ENCODE data around the gene FBXO11.

GRCh38 chr2:47771211-47771610, 135.1 kb downstream of the FBXO11 start:
- TF ChIP-seq CTCF (tag by site-specific recombination; IDR thresholded peaks at IDR 0.05) (no peak), TCF7L2 (IDR thresholded peaks at IDR 0.05; ENCODE audit: borderline replicate concordance, low read depth, low read length) (no peak)
